NT2/D1 (cell line): Measurements from ENCODE around the gene TRAPPC5.

Source experiments
- SUZ12 ChIP-seq: IDR thresholded peaks from 2 replicates; pipeline ENCODE4 v1.6.1; 2011; ENCODE audit not compliant: insufficient read length, insufficient read depth; ENCODE audit errors: extremely low read depth
- YY1 ChIP-seq: IDR thresholded peaks from 2 replicates; pipeline ENCODE4 v1.6.1; 2011; ENCODE audit not compliant: insufficient read length, insufficient read depth

DNA sequence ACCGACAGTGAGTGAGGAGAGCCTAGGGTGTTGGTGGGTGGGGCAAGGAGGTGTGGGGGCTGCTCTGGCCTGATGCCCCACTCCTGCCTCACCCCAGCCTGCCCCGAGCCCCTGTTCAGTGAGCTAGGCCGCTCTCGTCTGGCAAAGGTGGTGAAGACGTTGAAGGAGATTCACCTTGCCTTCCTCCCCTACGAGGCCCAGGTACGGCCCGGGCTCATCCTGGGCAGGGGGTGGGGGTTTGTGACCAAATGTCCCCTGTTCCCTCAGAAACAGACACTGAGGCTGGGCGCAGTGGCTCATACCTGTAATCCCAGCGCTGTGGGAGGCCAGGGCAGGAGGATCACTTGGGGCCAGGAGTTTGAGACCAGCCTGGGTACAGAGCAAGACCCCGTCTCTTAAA, 39.8 kb upstream of the TRAPPC5 start:
- TF ChIP-seq YY1 (no peak), SUZ12 (no peak)
